Endothelial cell of umbilical vein (primary cell): ENCODE measurements around the gene KLRF2.

ENCODE experiments used
- EZH2 ChIP-seq: IDR thresholded peaks from 2 replicates; pipeline ENCODE4 v1.6.1; 2012; ENCODE audit warnings: borderline replicate concordance, low read depth, mild to moderate bottlenecking, moderate library complexity, low read length, inconsistent platforms; ENCODE audit not compliant: severe bottlenecking
- MAX ChIP-seq: IDR thresholded peaks from 2 replicates; pipeline ENCODE4 v1.6.1; 2011; ENCODE audit not compliant: insufficient read depth, insufficient read length
- POLR2A ChIP-seq: IDR thresholded peaks from 2 replicates; pipeline ENCODE4 v1.6.1; 2012; ENCODE audit warnings: low read depth, mild to moderate bottlenecking, control low read depth, low read length
- TF ChIP-seq, protein P1 (sequence below), 2 donors: IDR thresholded peaks; 1 replicate in 1 of 2; 2 replicates in 1 of 2; pipeline ENCODE4 v1.5.1; 2011; ENCODE audit warnings: low read length in 2 of 2, mild to moderate bottlenecking in 2 of 2, moderate library complexity in 2 of 2, control low read depth in 1 of 2, inconsistent platforms in 1 of 2, low read depth in 1 of 2; ENCODE audit not compliant: insufficient read depth in 1 of 2; ENCODE audit errors: extremely low read depth in 1 of 2

- TF ChIP-seq POLR2A (no peak), EZH2 (no peak), MAX (no peak)
- TF ChIP-seq, protein P1, sequence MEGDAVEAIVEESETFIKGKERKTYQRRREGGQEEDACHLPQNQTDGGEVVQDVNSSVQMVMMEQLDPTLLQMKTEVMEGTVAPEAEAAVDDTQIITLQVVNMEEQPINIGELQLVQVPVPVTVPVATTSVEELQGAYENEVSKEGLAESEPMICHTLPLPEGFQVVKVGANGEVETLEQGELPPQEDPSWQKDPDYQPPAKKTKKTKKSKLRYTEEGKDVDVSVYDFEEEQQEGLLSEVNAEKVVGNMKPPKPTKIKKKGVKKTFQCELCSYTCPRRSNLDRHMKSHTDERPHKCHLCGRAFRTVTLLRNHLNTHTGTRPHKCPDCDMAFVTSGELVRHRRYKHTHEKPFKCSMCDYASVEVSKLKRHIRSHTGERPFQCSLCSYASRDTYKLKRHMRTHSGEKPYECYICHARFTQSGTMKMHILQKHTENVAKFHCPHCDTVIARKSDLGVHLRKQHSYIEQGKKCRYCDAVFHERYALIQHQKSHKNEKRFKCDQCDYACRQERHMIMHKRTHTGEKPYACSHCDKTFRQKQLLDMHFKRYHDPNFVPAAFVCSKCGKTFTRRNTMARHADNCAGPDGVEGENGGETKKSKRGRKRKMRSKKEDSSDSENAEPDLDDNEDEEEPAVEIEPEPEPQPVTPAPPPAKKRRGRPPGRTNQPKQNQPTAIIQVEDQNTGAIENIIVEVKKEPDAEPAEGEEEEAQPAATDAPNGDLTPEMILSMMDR (IDR thresholded peaks at IDR 0.05; ENCODE audit: extremely low read depth in 1 of 2, insufficient read depth in 1 of 2, low read depth in 1 of 2, low read length in 2 of 2) = no peak
Observed at GRCh38 chr12:9872742-9873141, 8.5 kb upstream of the KLRF2 start.
